GDM1 (cell line): ENCODE measurements around the gene ADRB2.

Source experiments
- DNase-seq: peaks from one replicate; lab custom pipeline; 2025; lab: John Stamatoyannopoulos, UW

The ADRB2 gene

DNA sequence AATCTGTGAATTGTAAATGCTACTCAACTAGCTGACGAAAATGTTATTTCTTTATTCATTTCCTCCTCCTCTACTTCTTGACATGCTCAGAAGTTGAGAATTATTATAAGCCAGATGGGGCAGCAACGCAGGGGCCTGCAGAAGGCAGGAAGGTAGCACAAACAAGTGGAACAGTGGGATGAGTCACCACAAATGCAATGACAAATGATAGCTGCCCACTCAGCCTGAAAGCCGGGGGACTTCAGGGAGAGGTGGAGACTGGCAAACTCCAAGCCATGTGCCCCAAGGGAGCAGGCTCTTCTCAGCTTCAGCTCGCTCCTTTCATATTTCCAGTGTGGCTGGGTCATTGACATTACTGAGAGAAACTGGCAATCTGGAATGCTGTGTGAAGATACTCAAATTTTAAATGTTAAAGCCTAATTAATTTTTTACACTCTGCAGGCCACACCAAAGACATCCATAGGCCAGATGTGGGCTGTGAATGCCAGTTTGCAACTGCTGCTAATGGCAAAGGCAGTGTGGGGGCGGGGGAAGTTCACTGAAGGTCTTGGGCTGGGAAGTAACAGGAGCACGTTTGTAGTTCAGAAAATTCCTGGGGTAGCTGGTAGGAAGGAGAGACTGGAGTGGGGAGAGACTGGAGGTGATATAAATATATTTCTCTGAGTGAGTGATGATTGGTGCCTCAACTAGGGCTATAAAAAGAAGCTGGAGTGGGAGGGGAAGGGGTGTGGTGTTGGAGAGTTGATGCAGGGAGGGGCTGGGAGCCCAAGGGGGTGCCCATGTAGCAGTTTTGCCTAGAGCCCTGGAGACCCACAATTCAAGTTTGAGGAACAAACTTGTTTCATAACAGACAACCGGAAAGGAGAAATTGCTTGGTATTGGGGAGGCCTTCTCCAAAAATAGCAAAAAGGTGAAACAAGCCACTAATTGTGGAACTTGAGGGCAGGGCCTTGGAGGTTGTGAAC, 20.8 kb upstream of the ADRB2 start:
- peak; percentile 31 for DNase-seq

DNA sequence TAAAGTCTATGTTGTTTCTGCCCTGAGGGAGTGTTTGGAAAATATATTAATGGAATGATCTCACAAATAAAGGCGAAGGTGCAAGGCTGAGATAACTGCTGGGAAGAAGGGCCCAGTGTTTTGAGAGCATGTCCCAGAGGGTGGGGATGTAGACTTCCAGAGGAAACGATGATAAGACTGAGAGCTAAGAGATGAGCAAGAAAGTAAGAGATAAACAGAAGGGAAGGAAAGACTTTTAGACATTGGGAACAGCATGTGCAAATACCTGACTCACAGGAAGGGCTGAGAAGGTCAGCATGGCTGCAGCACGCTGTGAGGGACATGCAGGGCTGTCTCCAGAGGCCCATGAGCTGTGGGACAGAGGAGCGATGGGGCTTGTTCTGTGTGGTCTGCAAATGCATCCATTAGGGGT, 19.9 kb upstream of the ADRB2 start:
- no peak for DNase-seq

DNA sequence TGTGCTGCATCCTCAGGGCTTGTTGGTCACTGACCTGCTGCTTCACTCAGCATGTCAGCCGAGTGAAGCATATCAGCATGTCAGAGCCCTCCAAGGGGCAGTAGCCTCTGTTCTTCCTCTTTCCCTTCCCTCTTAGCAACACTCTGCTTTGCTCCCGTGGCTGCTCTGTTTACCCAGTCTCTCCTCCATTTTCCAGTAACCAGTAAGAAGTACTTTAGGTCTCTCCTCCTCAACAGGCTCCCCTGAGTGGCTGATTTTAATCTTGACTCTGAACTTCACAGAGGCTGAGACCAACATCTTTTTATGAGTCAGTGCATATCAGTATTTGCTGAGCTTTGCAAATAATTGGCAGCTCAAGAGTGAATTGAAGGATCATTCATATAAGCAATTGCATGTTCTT, 18.6 kb upstream of the ADRB2 start:
- peak; percentile 46 for DNase-seq

DNA sequence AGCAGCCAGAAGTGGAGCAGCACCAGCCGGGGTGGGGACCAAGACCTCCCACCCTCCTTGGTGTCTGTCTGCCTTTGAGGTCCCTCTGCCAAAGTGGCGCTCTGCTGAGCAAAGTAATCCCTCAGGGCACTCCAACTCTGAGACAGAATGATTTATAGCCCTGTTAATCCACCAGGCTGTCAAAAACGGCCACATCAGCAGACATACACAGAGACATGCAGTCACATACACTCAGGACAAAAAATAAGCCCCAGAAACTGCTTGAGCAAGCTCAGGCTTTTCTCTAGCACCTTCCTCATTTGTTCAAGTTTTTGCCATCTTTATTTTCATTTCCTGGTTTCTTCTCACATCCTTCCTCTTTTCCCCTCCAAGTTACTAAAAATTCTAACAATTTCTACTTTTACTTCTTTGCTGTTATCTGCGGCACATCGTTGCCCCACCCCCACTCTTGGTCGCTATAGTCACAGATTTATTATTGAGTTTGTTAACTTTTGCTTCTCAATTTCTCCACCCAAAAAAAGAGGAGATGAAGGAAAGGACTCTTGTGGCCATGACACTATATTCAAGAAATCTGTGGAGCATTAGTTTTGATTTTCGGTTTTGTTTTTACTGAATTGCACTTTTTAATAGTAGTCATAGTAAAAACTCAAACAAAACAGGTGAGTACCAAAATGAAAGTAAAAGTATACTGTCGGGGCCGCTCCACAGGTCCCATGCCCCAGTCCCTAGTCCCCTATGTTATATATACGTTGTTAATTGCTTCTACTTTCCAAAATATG, 17.4 kb upstream of the ADRB2 start:
- peak; percentile 54 for DNase-seq

DNA sequence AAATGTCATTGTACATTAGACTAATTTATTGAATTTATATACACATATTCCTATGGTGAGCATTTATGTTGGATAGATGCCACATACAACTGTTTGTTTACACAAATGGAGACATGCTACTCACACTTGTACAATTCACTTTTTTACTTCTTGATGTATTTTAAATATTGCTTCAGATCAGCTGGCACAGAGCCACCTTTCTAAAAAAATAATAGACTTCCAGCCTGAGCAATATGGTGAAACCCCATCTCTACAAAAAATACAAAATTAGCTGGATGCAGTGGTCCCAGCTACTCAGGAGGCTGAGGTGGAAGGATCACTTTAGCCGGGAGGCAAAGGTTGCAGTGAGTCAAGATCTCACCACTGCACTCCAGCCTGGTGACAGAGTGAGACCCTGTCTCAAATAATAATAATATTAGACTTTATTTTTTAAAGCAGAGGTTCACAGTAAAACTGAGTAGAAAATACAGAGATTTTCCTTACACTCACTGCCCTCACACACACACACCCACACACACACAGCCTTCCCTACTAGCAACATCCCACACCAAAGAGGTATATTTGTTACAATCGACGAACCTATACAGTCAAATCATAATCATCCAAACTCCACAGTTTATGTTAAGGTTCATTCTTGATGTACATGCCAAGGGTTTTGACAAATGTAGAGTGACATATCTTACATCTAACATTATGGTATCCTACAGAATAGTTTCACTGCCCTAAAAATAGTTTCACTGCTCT, 16.5 kb upstream of the ADRB2 start:
- no peak for DNase-seq

DNA sequence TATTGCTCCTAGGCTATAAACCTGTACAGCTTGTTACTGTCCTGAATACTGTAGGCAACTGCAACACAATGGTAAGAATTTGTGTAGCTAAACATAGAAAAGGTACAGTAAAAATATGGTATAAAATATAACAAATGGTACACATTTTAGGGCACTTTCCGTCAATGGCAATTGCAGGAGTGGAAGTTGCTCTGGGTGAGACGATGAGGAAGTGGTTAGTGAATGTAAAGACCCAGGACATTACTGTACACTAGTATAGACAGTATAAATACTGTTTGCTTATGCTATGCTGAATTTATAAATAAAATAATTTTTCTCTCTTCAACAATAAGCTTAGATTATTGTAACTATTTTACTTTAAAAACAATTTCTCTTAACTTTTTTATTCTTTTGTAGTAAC, 15.6 kb upstream of the ADRB2 start:
- no peak for DNase-seq

DNA sequence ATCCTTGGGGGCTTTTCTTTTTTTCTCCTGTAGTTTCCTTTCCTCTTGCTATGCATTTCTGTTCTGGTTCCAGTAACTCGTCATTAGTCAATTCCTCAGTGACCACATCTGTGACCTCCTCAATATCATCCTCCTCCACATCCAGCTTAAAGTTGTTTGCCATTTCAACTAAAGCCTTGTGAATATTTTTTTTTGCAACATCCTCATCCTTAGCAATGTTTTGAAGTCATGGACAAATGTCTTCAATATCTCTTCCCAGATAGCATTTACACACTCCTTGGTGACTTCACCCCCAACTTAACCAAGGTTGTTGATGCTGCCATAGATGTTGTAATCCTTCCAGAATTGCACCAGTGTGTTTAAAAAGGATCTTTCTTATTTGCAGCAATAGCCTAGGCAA, 14.7 kb upstream of the ADRB2 start:
- no peak for DNase-seq

DNA sequence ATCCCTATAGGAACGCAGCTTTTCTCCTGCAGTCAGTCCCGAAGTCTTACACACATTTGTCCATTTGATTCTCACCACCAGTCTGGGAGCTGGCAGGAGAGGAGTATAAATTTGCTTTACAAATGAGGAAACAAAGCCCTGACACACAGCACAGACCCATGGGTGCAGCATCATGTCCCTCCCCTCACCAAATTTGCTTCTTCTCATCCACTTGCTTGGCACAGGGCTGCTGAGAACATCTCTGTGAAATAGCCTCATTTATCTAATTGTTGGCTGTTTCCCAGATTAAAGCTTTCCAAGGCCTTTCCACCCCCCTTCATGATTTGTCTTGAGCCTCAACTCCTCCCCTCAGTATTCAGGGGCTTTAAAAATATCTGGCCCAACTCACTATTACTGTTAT, 11.3 kb upstream of the ADRB2 start:
- no peak for DNase-seq

DNA sequence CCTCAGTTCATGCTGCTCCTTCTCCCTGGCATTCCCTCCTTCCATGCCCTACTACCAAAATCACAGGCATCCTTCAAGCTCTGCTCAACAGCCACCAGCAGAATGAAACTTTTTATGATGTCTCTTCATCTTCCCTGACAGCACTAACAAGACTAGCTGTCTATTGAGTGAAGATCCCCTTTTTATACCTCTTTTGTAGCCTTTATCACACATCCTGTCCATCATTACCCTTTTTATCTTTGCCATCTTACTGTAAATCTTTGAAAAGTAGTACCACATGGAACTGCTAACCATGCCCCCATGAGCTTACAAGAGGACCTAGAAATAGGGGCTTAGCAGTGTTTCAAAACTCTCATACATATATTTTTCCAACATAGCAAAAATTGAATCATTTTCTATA, 10.8 kb upstream of the ADRB2 start:
- DNase-seq, result no peak

DNA sequence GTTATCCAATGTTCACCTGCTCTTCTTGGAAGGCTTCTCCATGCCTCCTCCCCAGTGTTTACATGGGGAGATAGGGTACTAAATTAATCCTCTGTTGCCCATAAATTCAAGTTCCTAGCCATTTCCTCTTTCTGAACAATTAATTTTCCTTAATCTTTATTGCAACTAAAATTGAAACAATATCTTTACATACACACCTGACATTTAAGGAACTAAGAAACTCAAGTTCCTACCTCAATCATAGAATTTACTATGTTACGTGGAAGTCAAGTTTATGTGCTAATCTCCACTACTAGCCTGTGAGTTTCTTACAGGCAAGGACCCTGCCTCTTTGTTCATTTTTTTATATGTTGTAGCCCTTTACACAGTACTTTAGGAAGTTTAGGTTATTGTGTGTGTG, 10.1 kb upstream of the ADRB2 start:
- no peak for DNase-seq

DNA sequence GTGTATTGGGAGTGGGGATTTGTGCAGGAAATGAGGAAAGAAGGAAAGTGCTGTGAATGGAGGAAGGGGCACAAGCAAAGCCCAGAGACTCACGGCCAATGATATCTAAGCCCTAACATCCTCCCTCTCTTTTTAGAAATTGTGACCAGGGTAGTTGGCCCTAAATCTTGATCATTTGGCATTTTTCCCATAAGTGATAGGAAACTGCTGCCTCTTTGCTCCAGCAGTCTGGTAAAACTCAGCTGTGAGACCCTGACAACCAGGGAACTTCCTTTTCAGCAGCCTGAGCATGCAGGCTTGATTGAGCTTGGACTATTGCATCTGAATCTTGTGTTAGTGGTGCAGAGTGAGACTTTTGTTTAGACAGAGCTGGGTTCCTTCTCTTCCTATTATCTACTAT, 9.6 kb upstream of the ADRB2 start:
- DNase-seq, result peak; percentile 31

DNA sequence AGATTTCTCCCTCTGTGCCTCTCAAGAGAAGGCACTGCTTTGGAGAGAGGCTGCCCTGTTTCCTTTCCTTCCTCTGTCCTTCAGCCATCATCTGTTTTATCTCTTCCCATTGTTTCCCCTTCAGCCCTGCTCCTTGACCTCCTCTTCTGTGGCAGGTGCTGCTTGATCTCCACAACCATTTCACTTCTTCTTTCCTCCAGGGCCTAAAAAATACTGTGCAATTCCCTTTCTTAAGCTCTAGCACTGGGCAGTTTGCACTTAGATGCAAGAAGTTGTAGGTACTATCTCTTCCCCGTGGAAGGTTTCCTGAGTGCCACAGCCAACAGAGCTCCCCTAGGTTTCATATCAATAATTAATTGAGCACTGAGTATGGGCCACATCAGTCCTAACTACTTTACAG, 8.8 kb upstream of the ADRB2 start:
- DNase-seq, result no peak

DNA sequence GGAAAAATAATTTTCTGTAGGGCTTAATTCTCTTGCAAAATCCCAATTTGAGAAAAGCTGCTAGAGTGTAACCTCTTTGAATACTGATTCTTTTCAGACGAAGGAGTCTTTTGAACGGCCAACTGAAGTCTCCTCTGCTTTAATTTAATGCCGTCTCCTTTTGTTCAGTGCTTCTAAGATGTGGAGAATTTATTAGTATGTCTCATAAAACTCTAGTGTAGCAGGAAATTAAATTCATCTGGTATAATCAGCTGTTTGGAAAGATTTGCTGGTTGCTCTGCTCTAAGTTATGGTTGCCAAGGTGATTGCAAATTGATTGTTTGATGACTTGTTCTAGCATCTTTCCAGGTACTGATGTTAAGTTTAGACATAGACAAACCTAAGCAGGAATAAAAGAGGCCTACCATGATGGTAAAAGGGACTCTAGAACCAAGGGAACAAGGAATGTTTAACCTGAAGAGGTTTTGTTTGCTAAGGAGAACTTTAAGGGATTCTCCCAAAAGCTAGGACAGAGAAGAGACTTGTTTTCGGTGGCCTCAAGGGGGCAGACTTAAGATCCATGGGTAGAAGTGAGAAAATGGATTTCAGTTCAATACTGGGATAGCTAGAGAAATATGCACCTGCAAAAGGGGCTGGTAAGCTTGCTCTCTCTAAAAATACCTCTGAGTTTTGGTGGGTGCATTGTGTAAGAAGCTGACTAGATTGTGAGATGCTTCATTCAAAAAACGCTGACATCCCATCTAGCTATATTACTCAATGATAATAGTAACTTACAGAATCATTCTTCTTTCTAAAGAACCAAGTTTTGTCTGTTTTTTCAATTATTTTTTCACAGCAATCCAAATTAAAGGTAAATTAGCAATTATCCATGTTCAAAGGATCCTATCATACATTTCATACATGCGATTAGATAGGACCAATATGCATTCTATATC, 5.7 kb upstream of the ADRB2 start:
- DNase-seq, result no peak

DNA sequence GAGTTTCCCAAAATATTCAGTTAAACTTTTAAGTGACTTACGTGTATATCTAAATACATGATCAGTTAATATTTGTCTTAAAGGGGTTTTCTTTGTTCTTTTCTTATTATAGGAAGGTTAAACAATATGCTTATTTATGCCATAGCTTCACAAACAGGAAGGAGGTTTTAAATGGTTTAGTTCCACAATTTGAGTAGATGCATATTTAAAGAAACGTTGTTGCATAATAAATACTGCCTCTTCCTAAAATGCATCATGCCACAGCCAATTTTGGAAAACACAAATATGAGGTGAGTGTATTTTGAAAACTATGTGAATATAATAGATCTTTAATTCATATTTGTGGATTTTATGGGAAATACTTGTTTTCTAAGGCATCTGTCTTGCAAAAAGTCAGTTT, 2.5 kb upstream of the ADRB2 start:
- DNase-seq, result no peak

DNA sequence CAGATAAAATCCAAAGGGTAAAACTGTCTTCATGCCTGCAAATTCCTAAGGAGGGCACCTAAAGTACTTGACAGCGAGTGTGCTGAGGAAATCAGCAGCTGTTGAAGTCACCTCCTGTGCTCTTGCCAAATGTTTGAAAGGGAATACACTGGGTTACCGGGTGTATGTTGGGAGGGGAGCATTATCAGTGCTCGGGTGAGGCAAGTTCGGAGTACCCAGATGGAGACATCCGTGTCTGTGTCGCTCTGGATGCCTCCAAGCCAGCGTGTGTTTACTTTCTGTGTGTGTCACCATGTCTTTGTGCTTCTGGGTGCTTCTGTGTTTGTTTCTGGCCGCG, 727 bp upstream of the ADRB2 start:
- DNase-seq, result no peak

DNA sequence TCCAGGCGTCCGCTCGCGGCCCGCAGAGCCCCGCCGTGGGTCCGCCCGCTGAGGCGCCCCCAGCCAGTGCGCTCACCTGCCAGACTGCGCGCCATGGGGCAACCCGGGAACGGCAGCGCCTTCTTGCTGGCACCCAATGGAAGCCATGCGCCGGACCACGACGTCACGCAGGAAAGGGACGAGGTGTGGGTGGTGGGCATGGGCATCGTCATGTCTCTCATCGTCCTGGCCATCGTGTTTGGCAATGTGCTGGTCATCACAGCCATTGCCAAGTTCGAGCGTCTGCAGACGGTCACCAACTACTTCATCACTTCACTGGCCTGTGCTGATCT, 294 bp downstream of the ADRB2 start:
- no peak for DNase-seq

DNA sequence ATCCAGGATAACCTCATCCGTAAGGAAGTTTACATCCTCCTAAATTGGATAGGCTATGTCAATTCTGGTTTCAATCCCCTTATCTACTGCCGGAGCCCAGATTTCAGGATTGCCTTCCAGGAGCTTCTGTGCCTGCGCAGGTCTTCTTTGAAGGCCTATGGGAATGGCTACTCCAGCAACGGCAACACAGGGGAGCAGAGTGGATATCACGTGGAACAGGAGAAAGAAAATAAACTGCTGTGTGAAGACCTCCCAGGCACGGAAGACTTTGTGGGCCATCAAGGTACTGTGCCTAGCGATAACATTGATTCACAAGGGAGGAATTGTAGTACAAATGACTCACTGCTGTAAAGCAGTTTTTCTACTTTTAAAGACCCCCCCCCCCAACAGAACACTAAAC, 1.3 kb downstream of the ADRB2 start:
- no peak for DNase-seq

DNA sequence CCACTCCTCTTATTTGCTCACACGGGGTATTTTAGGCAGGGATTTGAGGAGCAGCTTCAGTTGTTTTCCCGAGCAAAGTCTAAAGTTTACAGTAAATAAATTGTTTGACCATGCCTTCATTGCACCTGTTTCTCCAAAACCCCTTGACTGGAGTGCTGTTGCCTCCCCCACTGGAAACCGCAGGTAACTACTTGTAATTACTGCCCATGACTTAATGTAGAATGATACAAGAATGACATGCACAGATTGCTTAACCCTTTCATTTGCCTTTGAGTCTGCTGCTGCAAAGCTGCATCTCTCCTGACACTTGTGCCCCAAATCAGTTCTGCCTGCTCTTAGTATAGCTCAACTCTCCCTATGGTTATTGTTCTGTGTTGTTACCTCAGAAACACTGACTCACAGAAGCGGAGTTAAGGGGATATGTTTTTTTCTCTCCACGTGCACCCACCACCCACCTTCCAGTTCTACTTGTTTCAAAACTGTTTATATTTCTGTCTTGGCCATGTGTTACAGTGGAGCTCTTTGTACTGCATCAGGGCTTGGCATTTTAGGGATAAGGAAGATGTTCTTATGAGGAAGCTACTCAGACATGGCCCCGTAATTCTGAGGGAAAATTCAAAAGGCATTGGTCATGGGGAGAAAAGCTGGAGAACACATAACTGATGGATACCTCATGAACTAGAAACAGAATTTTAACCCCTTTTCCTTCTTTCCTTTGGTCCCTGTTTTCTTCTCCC, 2.3 kb downstream of the ADRB2 start:
- DNase-seq, result no peak

DNA sequence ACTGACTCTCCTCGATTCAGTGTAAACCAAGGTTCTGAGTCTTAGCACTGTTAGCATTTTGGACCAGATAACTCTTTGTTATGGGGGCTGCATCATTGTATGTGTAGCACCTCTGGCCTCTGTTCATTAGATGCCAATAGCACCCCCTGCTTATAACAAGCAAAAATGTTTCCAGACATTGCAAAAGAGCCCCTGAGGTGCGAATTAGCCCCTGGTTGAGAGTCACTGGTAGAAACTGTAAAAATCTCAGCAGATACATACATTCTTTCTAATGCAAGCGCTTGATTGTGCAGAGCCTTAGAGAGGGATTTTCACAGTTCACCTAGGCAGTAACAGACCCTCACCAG, 2.8 kb downstream of the ADRB2 start:
- no peak for DNase-seq

DNA sequence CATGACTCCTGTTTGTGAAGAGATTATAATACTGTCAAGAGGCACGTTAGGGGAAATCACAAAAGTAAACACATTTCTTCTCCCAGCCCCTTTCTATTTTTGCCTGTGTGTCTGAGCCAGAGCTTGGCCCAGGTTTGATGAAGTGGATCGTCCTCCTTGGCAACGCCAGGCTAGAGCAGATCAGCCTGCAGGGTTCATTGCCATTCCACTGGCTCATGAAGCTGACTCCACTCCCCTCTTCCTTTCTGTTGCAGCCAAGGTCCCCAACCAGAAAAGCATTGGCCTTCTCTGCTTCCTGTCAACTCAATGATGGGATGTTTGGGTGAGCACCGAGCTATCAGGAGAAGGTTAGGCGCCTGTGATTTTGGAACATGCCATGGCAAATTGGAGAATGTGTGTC, 3.3 kb downstream of the ADRB2 start:
- DNase-seq, result no peak

DNA sequence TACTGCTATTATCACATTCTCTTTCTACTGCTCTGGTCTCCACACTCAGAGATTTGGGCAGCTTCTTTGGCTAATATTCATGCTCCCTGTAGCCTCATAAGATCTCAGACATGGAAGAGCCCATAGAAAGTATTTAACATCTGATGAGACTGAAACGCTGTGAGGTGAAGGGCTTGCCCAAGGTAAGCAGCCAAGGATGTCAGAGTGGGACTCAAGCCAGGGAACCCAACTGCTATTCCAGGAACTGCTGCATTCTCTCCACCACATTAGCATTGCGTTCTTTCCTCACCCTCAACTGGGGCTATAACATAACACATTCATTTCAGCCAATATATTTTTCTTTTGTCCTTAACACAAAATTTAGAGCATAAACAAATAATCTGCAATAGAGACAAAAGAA, 3.8 kb downstream of the ADRB2 start:
- DNase-seq, result no peak
